CD14-positive monocyte (primary cell): Measurements from ENCODE around the gene DHX15. TPM values are rescaled to one million over a fixed set of nuclear protein-coding genes. Genes with fewer than 3 reads are reported as not detected.

ENCODE experiments used
- DNase-seq, 3 donors: peaks; one replicate each; pipeline ENCODE4 v3.0.0-alpha.2; 2011 to 2022
- H2AFZ ChIP-seq: 2 replicates; pipeline ENCODE4 v1.6.0; 2012; ENCODE audit warnings: mild to moderate bottlenecking, low read depth, low read length, inconsistent platforms; ENCODE audit not compliant: insufficient read depth, poor library complexity, severe bottlenecking
- H3K27ac ChIP-seq, 2 donors: 1 replicate in 1 of 2; 2 replicates in 1 of 2; pipeline ENCODE4 v1.5.1; 2012 to 2013; ENCODE audit warnings: low read length in 2 of 2, control low read depth in 1 of 2, inconsistent platforms in 1 of 2, low read depth in 1 of 2, mild to moderate bottlenecking in 1 of 2
- H3K27me3 ChIP-seq, 2 donors: one replicate each; pipeline versions ENCODE4 v1.6.0 to v1.6.1; 2011 to 2013; ENCODE audit warnings: low read length in 2 of 2; ENCODE audit not compliant: control insufficient read depth in 2 of 2, insufficient read depth in 2 of 2
- H3K36me3 ChIP-seq, 2 donors: replicated peaks in 1 of 2; 1 replicate in 1 of 2; 2 replicates in 1 of 2; pipeline versions ENCODE4 v1.5.1 to v1.6.1; 2012 to 2013; ENCODE audit warnings: low read length in 2 of 2, control low read depth in 1 of 2, inconsistent platforms in 1 of 2, mild to moderate bottlenecking in 1 of 2; ENCODE audit not compliant: insufficient read depth in 2 of 2, control insufficient read depth in 1 of 2
- H3K4me1 ChIP-seq, 2 donors: 1 replicate in 1 of 2; 2 replicates in 1 of 2; pipeline versions ENCODE4 v1.5.1 to v1.6.1; 2012 to 2013; ENCODE audit warnings: low read length in 2 of 2, control low read depth in 1 of 2, inconsistent platforms in 1 of 2, mild to moderate bottlenecking in 1 of 2, moderate library complexity in 1 of 2; ENCODE audit not compliant: insufficient read depth in 2 of 2, control insufficient read depth in 1 of 2
- H3K4me2 ChIP-seq: replicated peaks from 2 replicates; pipeline ENCODE3; 2012; ENCODE audit warnings: low read length, moderate library complexity, mild to moderate bottlenecking; ENCODE audit not compliant: poor library complexity, severe bottlenecking; ENCODE audit errors: extremely low read depth
- H3K4me3 ChIP-seq, 3 experiments: fragments of 200-600 bp in 1 of 3; sonication (generic) in 1 of 3; replicated peaks in 1 of 3; 1 replicate in 2 of 3; 2 replicates in 1 of 3; pipeline ENCODE4 v1.5.1; 2011 to 2013; ENCODE audit warnings: low read length in 3 of 3, mild to moderate bottlenecking in 3 of 3, control low read depth in 2 of 3, low read depth in 2 of 3, inconsistent platforms in 1 of 3, moderate library complexity in 1 of 3
- H3K79me2 ChIP-seq: 2 replicates; pipeline ENCODE4 v1.6.0; 2012; ENCODE audit warnings: mild to moderate bottlenecking, control low read depth, inconsistent platforms, low read length, moderate library complexity; ENCODE audit not compliant: insufficient read depth
- H3K9ac ChIP-seq: 2 replicates; pipeline ENCODE4 v1.6.0; 2017; ENCODE audit warnings: low read length, mild to moderate bottlenecking; ENCODE audit not compliant: insufficient read depth, poor library complexity, severe bottlenecking
- H3K9me3 ChIP-seq, 2 donors: replicated peaks in 1 of 2; 1 replicate in 1 of 2; 2 replicates in 1 of 2; pipeline versions ENCODE4 v1.5.1 to v1.6.1; 2012 to 2013; ENCODE audit warnings: low read length in 2 of 2, control low read depth in 1 of 2; ENCODE audit not compliant: control insufficient read depth in 1 of 2, insufficient read depth in 1 of 2
- H4K20me1 ChIP-seq: 2 replicates; pipeline ENCODE4 v1.6.0; 2012; ENCODE audit warnings: mild to moderate bottlenecking, low read length, control low read depth, moderate library complexity; ENCODE audit not compliant: insufficient read depth
- H3K27ac Mint-ChIP-seq, 7 donors: one replicate each; pipeline ENCODE4 v1.8.0; 2020; ENCODE audit warnings: mild to moderate bottlenecking in 7 of 7, mixed read lengths in 7 of 7, moderate library complexity in 6 of 7, inconsistent platforms in 2 of 7
- H3K27me3 Mint-ChIP-seq, 3 donors: one replicate each; pipeline ENCODE4 v1.8.0; 2021 to 2022; ENCODE audit warnings: low read depth in 3 of 3, mild to moderate bottlenecking in 3 of 3, mixed read lengths in 3 of 3, moderate library complexity in 3 of 3, inconsistent platforms in 1 of 3
- H3K36me3 Mint-ChIP-seq, 2 donors: one replicate each; pipeline ENCODE4 v1.8.0; 2020; ENCODE audit warnings: mixed read lengths in 2 of 2, inconsistent platforms in 1 of 2, mild to moderate bottlenecking in 1 of 2
- H3K4me1 Mint-ChIP-seq: one replicate; pipeline ENCODE4 v1.8.0; 2020; ENCODE audit warnings: mild to moderate bottlenecking, mixed read lengths
- H3K4me3 Mint-ChIP-seq, 2 donors: one replicate each; pipeline ENCODE4 v1.8.0; 2020; ENCODE audit warnings: mild to moderate bottlenecking in 2 of 2, mixed read lengths in 2 of 2, moderate library complexity in 1 of 2
- H3K9me3 Mint-ChIP-seq, 7 donors: one replicate each; pipeline ENCODE4 v1.8.0; 2020 to 2022; ENCODE audit warnings: mixed read lengths in 7 of 7, mild to moderate bottlenecking in 6 of 7, moderate library complexity in 6 of 7, inconsistent platforms in 2 of 7
- intact Hi-C, 2 donors: fragments of 100-400 bp; cut with micrococcal nuclease; formaldehyde crosslinking; loops; one replicate each; pipeline versions ENCODE4 v1.15.0 to v1.15.1; 2023
- polyA plus RNA-seq, 3 donors: library from polyadenylated mRNA; depleted of rRNA in 1 of 3; unstranded in 2 of 3; stranded (reverse) in 1 of 3; fragments of 300-500 nt in 2 of 3; fragments of >200 nt in 1 of 3; fragmentation: Illumina TruSeq in 2 of 3; gene quantifications; 1 replicate in 2 of 3; 2 replicates in 1 of 3; pipeline ENCODE4 v1.2.3, GENCODE V29; 2012 to 2021
- TF ChIP-seq, protein P1 (sequence below): fragments of 200-600 bp; IDR thresholded peaks from one replicate; pipeline ENCODE4 v1.8.0; 2022; ENCODE audit warnings: antibody characterized with exemption, mild to moderate bottlenecking

The DHX15 gene
- polyA plus RNA-seq, 3 donors, result 27.2 to 77.7 (median 37.5) TPM

DNA sequence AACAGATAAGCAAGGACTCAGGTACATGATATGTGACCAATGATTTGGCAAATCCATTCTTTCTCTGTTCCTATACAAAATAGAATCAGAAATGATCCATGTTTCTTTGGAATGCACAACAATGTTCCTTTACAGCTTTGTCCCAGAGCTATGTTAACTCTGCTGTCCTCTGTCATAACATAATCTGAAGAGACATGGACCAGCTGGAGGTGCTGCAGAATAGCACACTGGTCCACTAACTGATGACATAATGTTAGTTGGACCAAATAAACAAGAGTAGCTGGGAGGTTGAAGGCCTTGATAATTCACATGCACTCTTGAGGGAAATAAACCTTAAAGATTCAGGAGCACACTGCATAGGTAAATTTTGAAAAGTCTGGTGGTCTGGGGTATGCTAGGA, 23.0 kb upstream of the DHX15 start:
- Mint-ChIP-seq H3K4me3 (no peak overlapping the region), H3K27ac (no peak overlapping the region), H3K36me3 (no peaks in the 10 kb centered on the region), H3K27me3 (peaks cover 1 to 2% (median 2%) of the 10 kb centered on the region in 3 donors), H3K4me1 (peaks cover 25% of the 10 kb centered on the region), H3K9me3 (peaks cover 0 to 21% (median 11%) of the 10 kb centered on the region in 7 donors)
- Histone ChIP-seq H3K4me2 (no peak overlapping the region), H3K4me3 (no peak overlapping the region), H3K79me2 (no peaks in the 10 kb centered on the region), H3K36me3 (no peaks in the 10 kb centered on the region), H2AFZ (no peak overlapping the region), H3K4me1 (peaks cover 15 to 18% of the 10 kb centered on the region in 2 donors), H3K27ac (no peak overlapping the region), H3K27me3 (no peaks in the 10 kb centered on the region), H3K9me3 (peaks cover 7 to 18% of the 10 kb centered on the region in 2 donors), H4K20me1 (no peaks in the 10 kb centered on the region), H3K9ac (no peak overlapping the region)
- intact Hi-C loops, result no loop called here
- DNase-seq, result no peak
- TF ChIP-seq, protein P1, sequence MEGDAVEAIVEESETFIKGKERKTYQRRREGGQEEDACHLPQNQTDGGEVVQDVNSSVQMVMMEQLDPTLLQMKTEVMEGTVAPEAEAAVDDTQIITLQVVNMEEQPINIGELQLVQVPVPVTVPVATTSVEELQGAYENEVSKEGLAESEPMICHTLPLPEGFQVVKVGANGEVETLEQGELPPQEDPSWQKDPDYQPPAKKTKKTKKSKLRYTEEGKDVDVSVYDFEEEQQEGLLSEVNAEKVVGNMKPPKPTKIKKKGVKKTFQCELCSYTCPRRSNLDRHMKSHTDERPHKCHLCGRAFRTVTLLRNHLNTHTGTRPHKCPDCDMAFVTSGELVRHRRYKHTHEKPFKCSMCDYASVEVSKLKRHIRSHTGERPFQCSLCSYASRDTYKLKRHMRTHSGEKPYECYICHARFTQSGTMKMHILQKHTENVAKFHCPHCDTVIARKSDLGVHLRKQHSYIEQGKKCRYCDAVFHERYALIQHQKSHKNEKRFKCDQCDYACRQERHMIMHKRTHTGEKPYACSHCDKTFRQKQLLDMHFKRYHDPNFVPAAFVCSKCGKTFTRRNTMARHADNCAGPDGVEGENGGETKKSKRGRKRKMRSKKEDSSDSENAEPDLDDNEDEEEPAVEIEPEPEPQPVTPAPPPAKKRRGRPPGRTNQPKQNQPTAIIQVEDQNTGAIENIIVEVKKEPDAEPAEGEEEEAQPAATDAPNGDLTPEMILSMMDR, result no peak

GRCh38 chr4:24605216-24605615, 20.9 kb upstream of the DHX15 start:
- Histone ChIP-seq H3K4me1 (peaks cover 15 to 18% of the 10 kb centered on the region in 2 donors), H3K36me3 (no peaks in the 10 kb centered on the region), H3K4me3 (peak overlapping the region in 1 of 3 experiments; percentile 4), H3K27me3 (no peaks in the 10 kb centered on the region), H3K4me2 (no peak overlapping the region), H2AFZ (no peak overlapping the region), H3K79me2 (no peaks in the 10 kb centered on the region), H4K20me1 (no peaks in the 10 kb centered on the region), H3K27ac (no peak overlapping the region), H3K9ac (no peak overlapping the region), H3K9me3 (peaks cover 0 to under 1% of the 10 kb centered on the region in 2 donors)
- peaks cover 1 to 2% (median 2%) of the 10 kb centered on the region in 3 donors for H3K27me3 Mint-ChIP-seq
- no peaks in the 10 kb centered on the region for H3K36me3 Mint-ChIP-seq
- H3K4me1 Mint-ChIP-seq, result peaks cover 20% of the 10 kb centered on the region
- intact Hi-C loops, result no loop called here
- TF ChIP-seq, protein P1, result no peak
- peak in 2 of 3 donors; percentile 36 to 45 for DNase-seq
- H3K27ac Mint-ChIP-seq, result peak overlapping the region in 2 of 7 donors; percentile 2 to 28
- no peak overlapping the region for H3K4me3 Mint-ChIP-seq
- peaks cover 0 to 10% (median 6%) of the 10 kb centered on the region in 7 donors for H3K9me3 Mint-ChIP-seq
